ENCODE measurements around the gene MLH1. TPM values are rescaled to one million over a fixed set of nuclear protein-coding genes. Genes with fewer than 3 reads are reported as not detected.

MLH1 gene
- total RNA-seq, 1 donor from 2014 or later, result 43.8 TPM

DNA sequence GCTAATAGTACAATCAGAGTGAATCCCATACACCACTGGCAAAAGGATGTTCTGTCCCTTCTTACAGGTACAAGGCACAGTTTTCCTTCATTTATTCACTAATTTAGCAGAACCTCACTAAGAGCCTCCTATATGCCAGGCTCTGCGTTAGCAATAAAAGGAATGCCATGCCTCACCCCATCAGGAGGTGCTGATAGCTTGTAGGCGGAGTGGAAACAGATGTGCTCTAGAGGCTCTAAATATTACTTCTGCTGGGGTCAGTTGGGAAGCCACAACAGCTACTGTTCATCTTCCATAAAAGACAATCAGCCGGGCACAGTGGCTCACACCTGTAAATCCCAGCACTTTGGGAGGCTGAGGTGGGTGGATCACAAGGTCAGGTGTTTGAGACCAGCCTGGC lies 24.4 kb downstream of the MLH1 start:
- DNase-seq (ENCODE audit: low spot score, unreplicated experiment), result no peak
- Mint-ChIP-seq H3K4me1 (ENCODE audit: low read depth) (no peaks in the 10 kb centered on the region), H3K4me3 (ENCODE audit: low read depth) (no peak overlapping the region), H3K9me3 (ENCODE audit: low read depth) (no peaks in the 10 kb centered on the region), H3K27ac (no peak overlapping the region), H3K27me3 (no peaks in the 10 kb centered on the region), H3K36me3 (ENCODE audit: insufficient read depth) (peaks cover 31% of the 10 kb centered on the region)
- TF ChIP-seq, protein P1, sequence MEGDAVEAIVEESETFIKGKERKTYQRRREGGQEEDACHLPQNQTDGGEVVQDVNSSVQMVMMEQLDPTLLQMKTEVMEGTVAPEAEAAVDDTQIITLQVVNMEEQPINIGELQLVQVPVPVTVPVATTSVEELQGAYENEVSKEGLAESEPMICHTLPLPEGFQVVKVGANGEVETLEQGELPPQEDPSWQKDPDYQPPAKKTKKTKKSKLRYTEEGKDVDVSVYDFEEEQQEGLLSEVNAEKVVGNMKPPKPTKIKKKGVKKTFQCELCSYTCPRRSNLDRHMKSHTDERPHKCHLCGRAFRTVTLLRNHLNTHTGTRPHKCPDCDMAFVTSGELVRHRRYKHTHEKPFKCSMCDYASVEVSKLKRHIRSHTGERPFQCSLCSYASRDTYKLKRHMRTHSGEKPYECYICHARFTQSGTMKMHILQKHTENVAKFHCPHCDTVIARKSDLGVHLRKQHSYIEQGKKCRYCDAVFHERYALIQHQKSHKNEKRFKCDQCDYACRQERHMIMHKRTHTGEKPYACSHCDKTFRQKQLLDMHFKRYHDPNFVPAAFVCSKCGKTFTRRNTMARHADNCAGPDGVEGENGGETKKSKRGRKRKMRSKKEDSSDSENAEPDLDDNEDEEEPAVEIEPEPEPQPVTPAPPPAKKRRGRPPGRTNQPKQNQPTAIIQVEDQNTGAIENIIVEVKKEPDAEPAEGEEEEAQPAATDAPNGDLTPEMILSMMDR (IDR thresholded peaks at IDR 0.05; ENCODE audit: unreplicated experiment), result no peak

DNA sequence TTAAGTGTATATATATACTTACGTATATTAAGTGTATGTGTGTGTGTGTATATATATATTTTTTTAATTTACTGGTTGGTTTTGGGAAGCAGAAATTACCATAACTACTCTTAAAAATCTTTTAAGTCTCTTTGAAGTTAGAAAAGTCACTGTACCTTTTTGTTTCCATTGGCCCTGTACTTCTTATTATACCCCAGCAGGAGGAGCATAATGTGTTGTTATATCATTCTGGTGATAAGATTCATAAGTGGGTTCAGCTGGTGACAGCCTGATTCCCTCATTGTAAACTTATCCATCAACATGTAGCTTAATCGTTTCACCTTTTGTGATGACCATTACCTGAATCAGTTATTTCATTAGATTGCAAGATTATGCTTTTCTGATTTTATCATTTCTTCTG lies 30.8 kb downstream of the MLH1 start:
- Mint-ChIP-seq H3K4me3 (ENCODE audit: low read depth) (no peak overlapping the region), H3K36me3 (ENCODE audit: insufficient read depth) (peaks cover 55% of the 10 kb centered on the region)
- TF ChIP-seq, protein P1 (IDR thresholded peaks at IDR 0.05; ENCODE audit: unreplicated experiment), result peak; percentile 33

DNA sequence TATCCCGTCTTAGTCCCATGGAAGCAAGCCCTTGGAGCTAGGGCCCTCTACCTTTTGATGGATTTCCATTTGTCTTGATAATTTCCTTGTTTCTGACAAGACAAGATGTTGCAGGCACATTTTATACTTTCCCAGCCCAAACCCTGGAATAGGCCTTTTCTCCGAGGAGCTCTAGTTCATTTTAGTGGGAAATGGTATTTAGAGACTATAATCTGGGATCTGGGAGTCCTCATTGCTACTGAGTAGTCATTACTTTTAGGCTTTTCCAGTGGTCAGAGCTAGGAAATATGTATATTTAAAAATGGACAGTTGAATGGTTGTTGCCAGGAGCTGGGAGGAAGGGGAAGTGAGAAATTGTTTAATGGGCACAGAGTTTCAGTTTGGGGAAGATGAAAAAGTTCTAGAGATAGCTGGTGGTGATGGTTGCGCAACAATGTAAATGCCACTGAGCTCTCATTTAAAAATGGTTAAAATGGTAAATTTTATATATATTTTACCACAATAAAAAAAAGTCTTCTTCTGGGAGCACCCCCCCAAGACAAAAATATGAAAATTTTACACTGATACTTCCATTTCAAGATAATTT lies 31.6 kb downstream of the MLH1 start:
- H3K4me1 Mint-ChIP-seq (ENCODE audit: low read depth), result no peaks in the 10 kb centered on the region

More for the DNA sequence above, 30.8 kb downstream of the MLH1 start:
- no peak for DNase-seq (ENCODE audit: low spot score, unreplicated experiment)
- Mint-ChIP-seq H3K4me1 (ENCODE audit: low read depth) (no peaks in the 10 kb centered on the region), H3K27me3 (no peaks in the 10 kb centered on the region), H3K27ac (no peak overlapping the region), H3K9me3 (ENCODE audit: low read depth) (peaks cover 9% of the 10 kb centered on the region)

DNA sequence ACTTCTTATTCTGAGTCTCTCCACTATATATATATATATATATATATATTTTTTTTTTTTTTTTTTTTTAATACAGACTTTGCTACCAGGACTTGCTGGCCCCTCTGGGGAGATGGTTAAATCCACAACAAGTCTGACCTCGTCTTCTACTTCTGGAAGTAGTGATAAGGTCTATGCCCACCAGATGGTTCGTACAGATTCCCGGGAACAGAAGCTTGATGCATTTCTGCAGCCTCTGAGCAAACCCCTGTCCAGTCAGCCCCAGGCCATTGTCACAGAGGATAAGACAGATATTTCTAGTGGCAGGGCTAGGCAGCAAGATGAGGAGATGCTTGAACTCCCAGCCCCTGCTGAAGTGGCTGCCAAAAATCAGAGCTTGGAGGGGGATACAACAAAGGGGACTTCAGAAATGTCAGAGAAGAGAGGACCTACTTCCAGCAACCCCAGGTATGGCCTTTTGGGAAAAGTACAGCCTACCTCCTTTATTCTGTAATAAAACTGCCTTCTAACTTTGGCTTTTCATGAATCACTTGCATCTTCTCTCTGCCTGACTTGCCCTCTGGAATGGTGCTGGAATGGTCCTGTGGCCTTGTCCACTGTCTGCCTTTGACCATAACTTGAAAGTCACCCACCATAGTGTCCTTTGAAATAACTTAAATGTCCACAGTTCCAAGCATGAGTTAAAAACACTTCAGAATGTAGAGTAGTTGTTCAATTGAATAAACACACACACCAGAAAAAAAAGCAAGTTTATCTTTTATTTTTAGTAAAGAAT lies 32.4 kb downstream of the MLH1 start:
- Mint-ChIP-seq H3K27me3 (no peaks in the 10 kb centered on the region), H3K27ac (no peak overlapping the region), H3K9me3 (ENCODE audit: low read depth) (peaks cover 9% of the 10 kb centered on the region), H3K36me3 (ENCODE audit: insufficient read depth) (peaks cover 48% of the 10 kb centered on the region), H3K4me1 (ENCODE audit: low read depth) (no peaks in the 10 kb centered on the region), H3K4me3 (ENCODE audit: low read depth) (no peak overlapping the region)
- TF ChIP-seq, protein P1 (IDR thresholded peaks at IDR 0.05; ENCODE audit: unreplicated experiment), result no peak
- DNase-seq (ENCODE audit: low spot score, unreplicated experiment), result no peak

More for the DNA sequence above, 31.6 kb downstream of the MLH1 start:
- Mint-ChIP-seq H3K4me3 (ENCODE audit: low read depth) (no peak overlapping the region), H3K27me3 (no peaks in the 10 kb centered on the region), H3K27ac (no peak overlapping the region), H3K36me3 (ENCODE audit: insufficient read depth) (peaks cover 53% of the 10 kb centered on the region), H3K9me3 (ENCODE audit: low read depth) (peaks cover 9% of the 10 kb centered on the region)
- TF ChIP-seq, protein P1 (IDR thresholded peaks at IDR 0.05; ENCODE audit: unreplicated experiment), result no peak
- DNase-seq (ENCODE audit: low spot score, unreplicated experiment), result no peak

DNA sequence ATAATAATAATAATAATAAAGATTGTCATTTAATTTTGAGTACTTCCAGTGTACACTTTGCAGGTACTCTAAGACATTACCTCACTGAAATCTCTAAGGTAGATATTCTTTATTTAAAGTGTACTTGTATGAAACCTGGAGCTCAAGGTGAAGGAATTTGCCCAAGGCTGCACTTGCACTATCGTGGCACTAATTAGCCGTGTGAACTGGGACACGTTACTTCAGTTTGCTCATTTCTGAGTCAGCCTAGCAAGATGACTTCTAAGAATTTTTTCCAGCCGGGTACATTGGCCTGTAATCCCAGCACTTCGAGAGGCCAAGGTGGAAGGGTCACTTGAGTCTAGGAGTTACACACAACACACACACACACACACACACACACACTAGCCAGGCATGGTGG lies 33.5 kb downstream of the MLH1 start:
- DNase-seq (ENCODE audit: low spot score, unreplicated experiment), result no peak
- Mint-ChIP-seq H3K36me3 (ENCODE audit: insufficient read depth) (peaks cover 43% of the 10 kb centered on the region), H3K4me3 (ENCODE audit: low read depth) (no peak overlapping the region), H3K27me3 (no peaks in the 10 kb centered on the region), H3K9me3 (ENCODE audit: low read depth) (peaks cover 9% of the 10 kb centered on the region), H3K4me1 (ENCODE audit: low read depth) (no peaks in the 10 kb centered on the region), H3K27ac (no peak overlapping the region)
- TF ChIP-seq, protein P1 (IDR thresholded peaks at IDR 0.05; ENCODE audit: unreplicated experiment), result no peak

All from progenitor cell of endocrine pancreas (in vitro differentiated cells).